Left colon (tissue), 2 donors: ENCODE measurements around the gene BLMH. TPM values are rescaled to one million over a fixed set of nuclear protein-coding genes. Genes with fewer than 3 reads are reported as not detected.
"Not testable (repeated sequence)": the region's sequence is repeated elsewhere in the genome, so short reads cannot be mapped to it uniquely, and the experiment has no call there.

Source experiments
- ATAC-seq: fragments of 200-7000 bp; cut with Tn5 transposase; one replicate; pipeline ENCODE4 v1.9.1; 2020; ENCODE audit warnings: mild to moderate bottlenecking, moderate library complexity
- DNase-seq, 2 donors: peaks; one replicate each; pipeline ENCODE4 v3.0.0-alpha.2; 2020
- intact Hi-C, 2 donors: fragments of 100-400 bp; cut with DNase I in 1 of 2; cut with micrococcal nuclease in 1 of 2; formaldehyde crosslinking; loops; one replicate each; pipeline versions ENCODE4 v1.11.2 to v1.14.0; 2022; cut with DNase I, micrococcal nuclease
- total RNA-seq, 2 donors: library from RNA; stranded (reverse); fragmentation: NEBNext Ultra II Directional; extraction: Animal tissue kit (Norgen Biotek cat#: 25700); gene quantifications; one replicate each; pipeline ENCODE4 v1.2.1, GENCODE V29; 2021
- donor health status: DM: no; HTN: no; CAD: no.
- donor health status: DM: yes; HTN: yes; CAD: no.

Gene BLMH
- total RNA-seq, 2 donors from 2014 or later, result 17.7 to 18.8 TPM

GRCh38 chr17:30219315-30219714 lies 72.4 kb downstream of the BLMH start:
- ATAC-seq, result no peak
- intact Hi-C loops, result no loop called here

GRCh38 chr17:30218799-30219198 lies 72.9 kb downstream of the BLMH start:
- DNase-seq (no peak), ATAC-seq (no peak)
- intact Hi-C loops, result no loop called here

More at GRCh38 chr17:30219315-30219714, 72.4 kb downstream of the BLMH start:
- no peak for DNase-seq

- intact Hi-C loops, result no loop called here
- ATAC-seq, result no peak
- no peak for DNase-seq
These were observed 73.9 kb downstream of the BLMH start for GRCh38 chr17:30217746-30218245.

GRCh38 chr17:30217054-30217453 lies 74.7 kb downstream of the BLMH start:
- no peak for DNase-seq
- intact Hi-C loops, result no loop called here
- no peak for ATAC-seq

- intact Hi-C loops, result no loop called here
- ATAC-seq, result no peak
These were observed 79.0 kb downstream of the BLMH start for GRCh38 chr17:30212750-30213149.

GRCh38 chr17:30211371-30211770 lies 80.4 kb downstream of the BLMH start:
- ATAC-seq (no peak), DNase-seq (no peak)
- intact Hi-C loops, result no loop called here

More at GRCh38 chr17:30212750-30213149, 79.0 kb downstream of the BLMH start:
- no peak for DNase-seq

- intact Hi-C loops, result no loop called here
- DNase-seq, result no peak
These were observed 80.8 kb downstream of the BLMH start for GRCh38 chr17:30210901-30211300.

GRCh38 chr17:30210366-30210765 lies 81.4 kb downstream of the BLMH start:
- intact Hi-C loops, result no loop called here
- DNase-seq (no peak), ATAC-seq (no peak)

More at GRCh38 chr17:30210901-30211300, 80.8 kb downstream of the BLMH start:
- no peak for ATAC-seq

GRCh38 chr17:30209930-30210329 lies 81.8 kb downstream of the BLMH start:
- no peak for ATAC-seq
- intact Hi-C loops, result no loop called here
- DNase-seq, result no peak

GRCh38 chr17:30208214-30208613 lies 83.5 kb downstream of the BLMH start:
- ATAC-seq (no peak), DNase-seq (no peak)
- intact Hi-C loops, result no loop called here

GRCh38 chr17:30207655-30208054 lies 84.1 kb downstream of the BLMH start:
- DNase-seq (no peak), ATAC-seq (no peak)
- intact Hi-C loops, result no loop called here

GRCh38 chr17:30203471-30203981 lies 88.2 kb downstream of the BLMH start:
- ATAC-seq (no peak), DNase-seq (no peak)
- intact Hi-C loops, result no loop called here

- ATAC-seq, intact Hi-C loops, DNase-seq: not testable (repeated sequence)
These were observed 91.1 kb downstream of the BLMH start for GRCh38 chr17:30200656-30201055.

GRCh38 chr17:30200106-30200505 lies 91.6 kb downstream of the BLMH start:
- intact Hi-C loops, result no loop called here
- no peak for ATAC-seq
- DNase-seq, result no peak

- intact Hi-C loops, result no loop called here
- ATAC-seq (no peak), DNase-seq (no peak)
These were observed 92.1 kb downstream of the BLMH start for GRCh38 chr17:30199600-30199999.

Other genes starting within 250 kb of the BLMH start
- 10 to 100 TPM; 19.9 to 28.0 TPM for gene NSRP1, start 175.1 kb downstream of the BLMH start, total RNA-seq
- 1 to 10 TPM in 1 of 2 donors, under 1 TPM in 1; 0.79 to 1.1 TPM for gene SLC6A4, start 56.2 kb downstream of the BLMH start, total RNA-seq
- 100 to 1,000 TPM; 125 to 255 TPM for gene TMIGD1, start 42.1 kb upstream of the BLMH start, total RNA-seq
- 10 to 100 TPM; 79.8 to 90.8 TPM for gene CPD, start 87.0 kb upstream of the BLMH start, total RNA-seq
- gene GOSR1, start 185.5 kb upstream of the BLMH start, total RNA-seq, result 10 to 100 TPM; 46.8 to 58.5 TPM